HG03558 (cell line): ENCODE results near the gene HMG20B.

ENCODE experiments used
- ATAC-seq: cut with Tn5 transposase; IDR thresholded peaks from one replicate; pipeline ENCODE4 v1.9.1; 2021; ENCODE audit warnings: moderate number of reproducible peaks; ENCODE audit not compliant: unreplicated experiment; ENCODE audit errors: extremely low read depth

Gene HMG20B

DNA sequence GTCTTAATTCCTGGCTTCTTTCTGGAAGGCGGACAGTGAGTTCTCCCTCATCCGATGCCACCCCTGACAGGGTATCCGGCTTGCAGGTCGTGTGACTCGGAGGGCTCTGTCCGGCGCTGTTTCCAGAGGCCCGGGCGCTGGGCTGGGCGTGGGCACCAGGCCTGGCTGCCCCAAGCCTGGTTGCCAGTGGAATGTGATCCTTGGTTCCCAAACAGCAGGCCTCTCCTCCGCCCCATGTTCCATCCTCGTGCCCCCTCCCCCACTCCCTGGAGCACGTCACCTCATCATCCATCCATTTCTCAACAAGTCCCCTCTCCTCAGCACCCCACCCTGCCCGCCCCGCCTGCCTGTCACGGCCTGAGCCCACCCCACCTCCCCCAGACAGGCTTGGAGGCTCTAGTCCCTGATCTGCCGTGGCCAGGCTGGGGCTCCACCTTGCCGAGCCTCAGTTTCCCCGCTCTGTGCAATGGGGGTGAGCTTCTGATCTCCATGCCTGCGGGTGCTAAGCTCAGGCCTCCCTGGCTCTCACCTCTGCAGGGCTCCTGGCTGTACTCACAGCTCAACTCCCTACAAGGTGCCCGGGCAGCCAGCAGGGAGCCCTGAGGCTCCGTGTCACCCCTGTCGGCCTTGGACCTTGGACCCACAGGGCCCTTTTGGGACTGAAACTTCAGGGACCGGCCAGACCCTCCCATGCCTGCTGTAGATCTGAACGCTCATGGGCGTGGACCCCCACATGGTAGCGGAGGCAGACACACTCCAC lies 31.7 kb downstream of the HMG20B start:
- no peak for ATAC-seq

DNA sequence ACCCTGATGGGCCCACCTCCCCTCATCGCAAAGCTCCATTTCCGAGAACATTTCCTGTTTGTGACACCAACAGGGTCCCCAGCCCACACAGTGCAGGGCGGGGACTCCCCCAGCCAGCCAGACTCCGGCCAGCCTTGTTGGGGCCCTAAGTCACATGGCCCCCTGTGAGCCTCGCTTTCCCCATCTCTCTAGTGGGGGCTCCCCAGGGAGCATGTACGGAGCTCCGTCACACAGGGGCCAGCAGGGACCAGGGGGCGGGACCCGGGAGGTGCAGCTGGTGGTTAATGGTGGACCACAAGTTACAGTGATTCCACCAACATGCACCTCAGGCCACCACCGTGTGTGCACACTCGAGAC lies 32.2 kb downstream of the HMG20B start:
- ATAC-seq = no peak

DNA sequence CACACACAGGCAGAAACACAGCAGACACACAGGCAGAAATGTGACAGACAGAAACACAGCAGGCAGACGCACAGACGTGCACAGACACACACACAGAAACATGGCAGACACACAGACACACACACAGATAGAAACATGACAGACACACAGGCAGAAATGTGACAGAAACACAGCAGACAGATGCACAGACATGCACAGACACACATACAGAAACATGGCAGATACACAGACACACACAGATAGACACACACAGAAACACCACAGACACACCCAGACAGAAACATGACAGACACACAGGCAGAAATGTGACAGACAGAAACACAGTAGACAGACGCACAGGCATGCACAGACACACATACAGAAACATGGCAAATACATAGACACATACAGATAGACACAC lies 32.6 kb downstream of the HMG20B start:
- no peak for ATAC-seq

GRCh38 chr19:3605770-3606169 lies 33.0 kb downstream of the HMG20B start:
- no peak for ATAC-seq

DNA sequence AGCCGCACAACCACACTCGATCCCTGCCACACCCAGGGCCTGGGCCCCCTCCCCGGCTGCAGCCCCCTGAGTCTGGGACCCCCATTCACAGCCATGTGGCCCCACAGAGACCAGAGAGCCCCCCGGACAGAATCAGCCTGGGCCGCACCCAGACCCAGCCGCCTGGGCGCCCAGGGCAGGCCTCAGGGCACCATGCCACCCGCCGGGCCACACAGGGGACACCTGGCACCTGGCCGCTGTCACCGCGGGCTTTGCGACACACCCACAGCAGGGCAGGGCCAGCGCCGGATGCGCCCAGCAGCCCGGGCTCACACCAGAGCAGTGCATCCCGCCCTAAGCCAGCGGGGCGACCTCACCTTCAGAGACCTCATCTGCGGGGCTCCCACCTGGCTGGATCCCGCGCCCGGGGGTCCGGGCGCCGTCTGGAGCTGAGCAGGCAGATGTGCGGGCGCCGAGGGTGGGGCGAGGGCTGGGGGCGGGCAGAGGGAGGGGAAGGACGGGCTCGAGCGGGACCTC lies 33.5 kb downstream of the HMG20B start:
- ATAC-seq = no peak

DNA sequence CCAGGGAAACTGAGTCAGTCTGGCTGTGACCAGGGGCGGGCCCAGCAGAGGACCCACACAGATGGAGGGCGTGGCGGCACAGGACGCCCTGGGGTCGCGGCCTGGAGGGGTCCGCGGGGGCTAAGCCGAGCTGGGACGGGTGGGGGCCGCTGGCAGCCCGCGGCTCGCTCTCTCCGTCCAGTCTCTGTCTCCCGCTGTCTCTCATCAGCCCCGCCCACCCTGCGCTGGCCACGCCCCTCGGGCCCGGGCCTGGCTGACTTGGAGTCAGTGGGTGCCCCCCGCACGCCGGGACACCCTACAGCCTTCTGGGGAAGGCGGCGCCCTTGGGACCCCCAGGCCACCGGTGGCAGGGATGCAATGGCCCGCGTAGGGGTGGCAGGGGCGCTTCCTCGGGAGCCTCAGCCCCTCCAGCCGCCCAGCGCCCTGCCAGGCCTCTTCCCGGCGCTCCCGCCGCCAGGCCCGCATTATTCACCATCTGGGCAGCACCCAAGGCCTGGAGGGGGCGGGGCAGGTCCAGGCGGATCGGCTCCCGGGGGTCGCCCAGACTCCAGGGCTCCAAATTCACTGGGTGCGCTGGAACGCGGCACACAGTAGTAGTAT lies 34.0 kb downstream of the HMG20B start, which contains the start of gene TBXA2R:
Gene TBXA2R, minus strand, starts transcription at position 186 of the 600 bp plus-strand sequence. CDS start 6,241 bp downstream, outside the sequence.
- ATAC-seq = no peak

GRCh38 chr19:3607303-3608078 lies 34.7 kb downstream of the HMG20B start:
- no peak for ATAC-seq

GRCh38 chr19:3608079-3608641 lies 35.4 kb downstream of the HMG20B start:
- ATAC-seq = no peak

- no peak for ATAC-seq
These were observed 36.1 kb downstream of the HMG20B start for GRCh38 chr19:3608750-3609322.

- no peak for ATAC-seq
These were observed 37.3 kb downstream of the HMG20B start for GRCh38 chr19:3609779-3610719.

- no peak for ATAC-seq
These were observed 38.3 kb downstream of the HMG20B start for GRCh38 chr19:3610745-3611717.

DNA sequence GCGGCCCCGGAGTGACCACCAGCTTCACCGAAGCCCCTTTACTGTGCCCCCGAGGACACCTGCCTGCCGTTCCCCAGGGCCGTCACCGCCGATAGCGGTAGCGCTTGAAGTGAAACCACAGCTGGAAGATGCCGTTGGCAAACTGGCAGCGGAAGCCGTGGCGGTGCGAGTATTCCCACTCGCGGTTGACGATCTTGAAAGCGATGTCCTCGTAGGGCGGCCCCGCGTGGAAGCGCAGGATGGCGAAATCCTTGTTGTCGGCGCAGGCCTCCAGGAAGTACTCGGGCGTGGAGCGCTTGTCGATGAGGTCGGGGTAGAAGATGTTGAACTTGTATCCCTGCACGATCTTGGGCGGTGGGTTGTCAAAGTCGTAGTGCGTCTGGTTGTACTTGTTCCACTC lies 39.1 kb downstream of the HMG20B start:
- no peak for ATAC-seq

DNA sequence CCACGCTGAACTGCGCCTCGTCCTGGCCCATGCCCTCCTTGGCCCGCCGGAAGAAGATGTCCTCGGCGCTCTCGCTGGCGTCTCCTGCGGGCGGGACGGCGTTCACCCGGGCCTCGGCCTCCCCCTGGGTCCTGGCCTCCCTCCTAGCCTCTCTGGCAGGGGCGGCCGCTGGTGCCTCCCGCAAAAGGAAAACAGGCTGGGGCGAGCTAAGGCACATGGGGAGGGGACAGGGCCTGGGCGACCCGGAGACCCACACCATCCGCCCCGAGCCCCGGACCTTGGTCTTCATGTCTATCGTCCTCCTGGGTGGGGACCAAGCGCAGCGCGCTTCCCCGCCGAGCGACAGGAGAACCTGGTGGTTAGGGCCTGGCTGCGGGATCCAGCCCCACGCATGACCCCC lies 39.6 kb downstream of the HMG20B start:
- ATAC-seq = no peak

DNA sequence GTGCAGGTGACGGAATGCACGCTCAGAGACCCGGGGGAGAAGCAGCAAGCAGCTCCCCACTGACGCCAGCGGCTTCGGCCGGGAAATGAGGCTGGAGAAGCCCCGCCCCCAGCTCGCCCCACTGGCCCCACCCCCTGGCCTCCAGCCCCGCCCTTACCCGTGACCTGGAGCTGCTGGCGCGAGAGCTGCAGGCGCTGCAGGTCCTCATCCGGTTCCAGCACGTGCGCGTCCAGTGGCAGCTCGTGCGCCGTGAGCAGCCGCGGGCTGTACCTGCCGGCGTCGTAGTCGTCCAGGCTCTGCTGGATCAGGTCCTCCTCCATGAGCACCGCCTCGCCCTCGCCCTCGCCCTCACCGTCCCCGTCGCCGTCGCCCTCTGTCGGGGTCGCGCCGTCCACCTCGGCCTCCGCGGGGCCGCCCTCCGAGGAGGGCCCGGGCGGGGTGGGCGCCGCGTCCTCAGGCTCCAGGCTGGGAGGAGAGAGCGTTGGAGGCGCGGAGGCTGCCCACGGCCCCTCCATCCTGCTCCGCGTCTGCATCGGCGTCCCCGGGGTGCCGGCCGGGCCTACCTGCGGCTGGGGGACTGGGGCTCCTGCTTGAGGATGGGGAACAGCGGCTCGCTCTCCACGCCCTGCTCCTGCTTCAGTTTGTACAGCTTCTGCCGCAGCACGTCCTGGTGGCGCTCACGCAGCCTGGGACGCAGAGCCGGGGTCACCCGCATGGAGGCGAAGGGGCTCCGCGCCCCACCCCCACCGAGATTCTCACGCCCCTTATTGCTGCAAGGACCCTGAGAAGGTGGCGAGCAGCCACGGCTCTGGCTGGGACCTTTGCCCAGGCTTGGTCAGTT lies 40.4 kb downstream of the HMG20B start:
- no peak for ATAC-seq

DNA sequence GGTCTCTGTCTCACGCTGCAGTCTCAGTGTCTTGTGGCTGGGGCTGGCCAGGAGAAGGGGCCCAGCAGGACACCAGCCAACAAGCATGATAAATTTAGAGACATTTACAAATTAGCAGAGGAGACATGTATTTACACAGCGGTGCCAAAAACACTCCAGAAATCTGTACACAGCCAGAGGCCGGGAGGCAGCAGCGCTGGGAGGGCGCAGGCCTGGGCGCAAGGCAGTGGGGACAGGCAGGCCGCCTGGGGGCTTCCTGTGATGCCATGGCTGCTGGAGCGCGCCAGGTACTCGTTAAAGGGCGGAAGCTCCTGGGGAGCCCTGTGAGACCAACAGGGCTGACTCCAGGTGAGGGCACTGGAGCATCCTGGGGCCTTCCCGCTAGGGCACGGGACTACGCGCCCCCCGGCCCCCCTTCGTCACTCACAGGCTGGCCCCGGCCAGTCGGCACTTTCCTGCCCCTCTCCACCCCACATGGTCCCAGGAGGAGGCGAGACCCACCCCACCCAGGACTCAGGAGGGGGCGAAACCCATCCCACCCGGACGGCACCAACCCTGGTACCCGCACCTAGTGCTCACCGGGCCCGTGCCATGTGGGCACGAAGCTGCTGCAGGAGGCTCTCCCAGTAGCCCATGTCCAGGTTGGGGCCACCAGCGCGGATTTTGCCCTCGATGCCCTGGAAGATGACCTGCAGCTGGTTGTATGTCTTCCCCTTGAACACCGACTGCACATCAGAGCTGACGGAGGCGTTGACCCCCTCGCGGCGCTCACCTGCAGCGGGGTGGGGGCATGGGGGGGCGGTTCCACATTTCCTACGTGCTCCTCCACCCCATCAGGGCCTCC lies 41.3 kb downstream of the HMG20B start:
- ATAC-seq = no peak

DNA sequence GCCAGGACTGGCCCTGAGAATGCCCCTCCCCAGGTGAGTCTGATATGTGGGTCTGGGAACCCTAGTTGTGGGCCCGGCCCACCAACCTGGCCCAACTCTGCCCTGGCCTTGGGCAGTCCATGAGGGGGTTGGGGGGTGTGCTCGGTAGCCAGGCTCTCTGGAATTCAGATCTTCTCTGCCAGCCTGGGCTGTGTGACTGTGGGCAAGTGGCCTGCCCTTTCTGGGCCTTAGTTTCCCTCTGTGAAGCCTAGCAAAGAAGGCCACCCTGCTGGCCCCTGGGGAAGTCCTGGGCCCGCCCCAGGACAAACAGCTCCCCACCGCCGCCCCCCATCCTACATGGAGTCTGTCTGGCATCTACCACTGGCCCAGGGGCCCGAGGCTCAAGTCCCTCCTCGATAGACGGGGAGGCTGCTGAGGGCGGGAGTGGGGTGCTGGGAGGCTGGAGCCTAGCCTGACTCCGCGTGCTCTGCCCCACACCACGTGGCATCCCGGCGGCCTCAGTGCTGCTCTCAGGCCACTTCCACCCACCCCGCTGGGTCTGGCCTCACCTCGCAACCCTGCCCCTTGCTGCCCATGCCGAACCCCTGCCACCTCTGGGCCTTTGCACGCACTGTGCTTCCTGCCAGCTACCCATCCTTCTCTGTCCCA lies 42.2 kb downstream of the HMG20B start:
- no peak for ATAC-seq
